ENCODE measurements around the gene NFIB. TPM values are rescaled to one million over a fixed set of nuclear protein-coding genes. Genes with fewer than 3 reads are reported as not detected.

Gene NFIB
- total RNA-seq, 1 donor from 2014 or later = 1.5 TPM

DNA sequence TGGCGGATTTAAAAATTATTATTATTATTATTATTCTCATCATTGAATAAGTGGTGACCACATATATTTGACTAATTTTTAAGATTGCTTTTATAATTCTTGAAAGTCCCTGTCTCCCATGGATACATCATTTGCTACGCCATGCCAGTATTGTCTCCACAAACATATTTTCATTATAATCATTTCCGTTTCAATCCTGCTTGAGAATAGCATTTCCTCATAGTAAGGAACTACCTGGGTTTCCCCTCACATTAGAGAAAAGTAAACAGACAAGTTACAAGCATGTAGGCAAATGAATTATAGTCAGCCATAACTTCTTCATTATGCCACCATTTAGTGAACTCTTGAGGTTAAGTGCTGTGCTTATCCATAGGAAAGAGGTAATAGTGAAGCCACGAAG, 276.6 kb downstream of the NFIB start:
- no peak overlapping the region for H3K4me3 Mint-ChIP-seq (ENCODE audit: unreplicated experiment)

DNA sequence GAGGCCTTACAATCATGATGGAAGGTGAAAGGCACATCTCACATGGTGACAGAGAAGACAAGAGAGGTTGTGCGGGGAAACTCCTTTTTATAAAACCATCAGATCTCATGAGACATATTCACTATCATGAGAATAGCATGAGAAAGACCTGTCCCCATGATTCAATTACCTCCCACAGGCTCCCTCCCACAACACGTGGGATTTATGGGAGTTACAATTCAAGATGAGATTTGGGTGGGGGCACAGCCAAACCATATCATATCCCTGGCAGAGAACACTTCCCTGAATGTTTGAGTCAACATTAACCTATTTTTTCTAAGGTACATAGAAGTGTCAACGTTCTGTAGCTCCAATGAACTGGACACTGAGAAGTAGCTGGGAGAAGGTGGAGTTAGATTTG, 280.9 kb downstream of the NFIB start:
- Mint-ChIP-seq H3K4me1 (ENCODE audit: low read depth, unreplicated experiment) (no peaks in the 10 kb centered on the region), H3K27ac (ENCODE audit: unreplicated experiment) (no peak overlapping the region), H3K9me3 (ENCODE audit: unreplicated experiment) (peaks cover 1% of the 10 kb centered on the region), H3K4me3 (ENCODE audit: unreplicated experiment) (no peak overlapping the region), H3K36me3 (ENCODE audit: unreplicated experiment) (no peaks in the 10 kb centered on the region), H3K27me3 (ENCODE audit: unreplicated experiment) (no peaks in the 10 kb centered on the region)
- DNase-seq = no peak
- TF ChIP-seq, protein P1, sequence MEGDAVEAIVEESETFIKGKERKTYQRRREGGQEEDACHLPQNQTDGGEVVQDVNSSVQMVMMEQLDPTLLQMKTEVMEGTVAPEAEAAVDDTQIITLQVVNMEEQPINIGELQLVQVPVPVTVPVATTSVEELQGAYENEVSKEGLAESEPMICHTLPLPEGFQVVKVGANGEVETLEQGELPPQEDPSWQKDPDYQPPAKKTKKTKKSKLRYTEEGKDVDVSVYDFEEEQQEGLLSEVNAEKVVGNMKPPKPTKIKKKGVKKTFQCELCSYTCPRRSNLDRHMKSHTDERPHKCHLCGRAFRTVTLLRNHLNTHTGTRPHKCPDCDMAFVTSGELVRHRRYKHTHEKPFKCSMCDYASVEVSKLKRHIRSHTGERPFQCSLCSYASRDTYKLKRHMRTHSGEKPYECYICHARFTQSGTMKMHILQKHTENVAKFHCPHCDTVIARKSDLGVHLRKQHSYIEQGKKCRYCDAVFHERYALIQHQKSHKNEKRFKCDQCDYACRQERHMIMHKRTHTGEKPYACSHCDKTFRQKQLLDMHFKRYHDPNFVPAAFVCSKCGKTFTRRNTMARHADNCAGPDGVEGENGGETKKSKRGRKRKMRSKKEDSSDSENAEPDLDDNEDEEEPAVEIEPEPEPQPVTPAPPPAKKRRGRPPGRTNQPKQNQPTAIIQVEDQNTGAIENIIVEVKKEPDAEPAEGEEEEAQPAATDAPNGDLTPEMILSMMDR (IDR thresholded peaks at IDR 0.05; ENCODE audit: partially characterized antibody, unreplicated experiment) = no peak

More for the DNA sequence above, 276.6 kb downstream of the NFIB start:
- Mint-ChIP-seq H3K27ac (ENCODE audit: unreplicated experiment) (no peak overlapping the region), H3K27me3 (ENCODE audit: unreplicated experiment) (peaks cover 2% of the 10 kb centered on the region), H3K4me1 (ENCODE audit: low read depth, unreplicated experiment) (no peaks in the 10 kb centered on the region), H3K36me3 (ENCODE audit: unreplicated experiment) (no peaks in the 10 kb centered on the region), H3K9me3 (ENCODE audit: unreplicated experiment) (no peaks in the 10 kb centered on the region)
- no peak for DNase-seq
- TF ChIP-seq, protein P1 (IDR thresholded peaks at IDR 0.05; ENCODE audit: partially characterized antibody, unreplicated experiment) = no peak

Measured in glutamatergic neuron (in vitro differentiated cells).